Gastroesophageal sphincter (tissue), 3 donors: Measurements from ENCODE around the gene PTK7.

Experiments used
- EP300 ChIP-seq: sonication (generic); formaldehyde crosslinking; IDR thresholded peaks from one replicate; pipeline ENCODE4 v1.6.1; 2017; ENCODE audit warnings: antibody characterized with exemption, mild to moderate bottlenecking
- POLR2A ChIP-seq, 2 donors: fragments of 450-650 bp; IDR thresholded peaks; one replicate each; pipeline ENCODE4 v1.6.1; 2017; ENCODE audit warnings: antibody characterized with exemption in 2 of 2, mild to moderate bottlenecking in 2 of 2, moderate library complexity in 1 of 2
- POLR2AphosphoS5 ChIP-seq: sonication (generic); formaldehyde crosslinking; IDR thresholded peaks from one replicate; pipeline ENCODE4 v1.6.1; 2017; ENCODE audit warnings: antibody characterized with exemption
- TF ChIP-seq, protein P1 (sequence below), 4 experiments: fragments of 200-600 bp in 2 of 4; fragments of 450-650 bp in 2 of 4; sonication (generic) in 1 of 4; IDR thresholded peaks; one replicate each; pipeline ENCODE4 v1.5.1; 2017 to 2019; ENCODE audit warnings: antibody characterized with exemption in 4 of 4, mild to moderate bottlenecking in 2 of 4, moderate library complexity in 2 of 4

DNA sequence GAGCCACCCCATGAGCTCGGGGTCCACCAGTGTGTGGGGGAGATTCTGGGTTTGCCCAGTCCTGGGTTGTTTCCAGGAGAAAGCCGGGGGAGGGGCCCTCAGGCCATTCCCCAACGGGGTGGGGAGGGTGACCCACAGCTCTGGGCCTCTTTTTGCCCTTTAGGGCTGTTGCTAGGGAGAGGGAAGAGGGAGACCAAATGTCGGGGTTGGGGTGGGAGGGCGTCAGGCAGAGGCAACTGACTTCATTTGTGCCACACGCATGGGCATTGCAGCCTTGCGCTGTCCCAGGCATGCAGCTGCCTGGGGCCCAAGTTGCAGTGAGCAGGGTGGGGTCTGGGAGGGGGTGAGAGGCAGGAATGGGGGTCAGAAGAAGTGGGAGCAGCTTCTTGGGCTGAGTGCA lies 103.9 kb downstream of the PTK7 start:
- TF ChIP-seq, protein P1, sequence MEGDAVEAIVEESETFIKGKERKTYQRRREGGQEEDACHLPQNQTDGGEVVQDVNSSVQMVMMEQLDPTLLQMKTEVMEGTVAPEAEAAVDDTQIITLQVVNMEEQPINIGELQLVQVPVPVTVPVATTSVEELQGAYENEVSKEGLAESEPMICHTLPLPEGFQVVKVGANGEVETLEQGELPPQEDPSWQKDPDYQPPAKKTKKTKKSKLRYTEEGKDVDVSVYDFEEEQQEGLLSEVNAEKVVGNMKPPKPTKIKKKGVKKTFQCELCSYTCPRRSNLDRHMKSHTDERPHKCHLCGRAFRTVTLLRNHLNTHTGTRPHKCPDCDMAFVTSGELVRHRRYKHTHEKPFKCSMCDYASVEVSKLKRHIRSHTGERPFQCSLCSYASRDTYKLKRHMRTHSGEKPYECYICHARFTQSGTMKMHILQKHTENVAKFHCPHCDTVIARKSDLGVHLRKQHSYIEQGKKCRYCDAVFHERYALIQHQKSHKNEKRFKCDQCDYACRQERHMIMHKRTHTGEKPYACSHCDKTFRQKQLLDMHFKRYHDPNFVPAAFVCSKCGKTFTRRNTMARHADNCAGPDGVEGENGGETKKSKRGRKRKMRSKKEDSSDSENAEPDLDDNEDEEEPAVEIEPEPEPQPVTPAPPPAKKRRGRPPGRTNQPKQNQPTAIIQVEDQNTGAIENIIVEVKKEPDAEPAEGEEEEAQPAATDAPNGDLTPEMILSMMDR (IDR thresholded peaks at IDR 0.05), result no peak
- TF ChIP-seq POLR2AphosphoS5 (no peak), EP300 (no peak), POLR2A (IDR thresholded peaks at IDR 0.05) (no peak)
